Trophoblast cell (in vitro differentiated cells and primary cell): ENCODE results near the gene BCHE.
A peak's percentile ranks its signal among the peaks of the same experiment; 100 is the strongest.

Source experiments
- DNase-seq, 2 donors: peaks; one replicate each; pipeline ENCODE4 v3.0.0-alpha.2; 2016
- H2AFZ ChIP-seq: 2 replicates; pipeline ENCODE4 v1.6.1; 2013; ENCODE audit warnings: low read length, moderate library complexity, mild to moderate bottlenecking; ENCODE audit not compliant: insufficient read depth, poor library complexity
- H2AK5ac ChIP-seq: 2 replicates; pipeline ENCODE4 v1.6.1; 2013; ENCODE audit warnings: mild to moderate bottlenecking, low read length
- H2BK120ac ChIP-seq: 2 replicates; pipeline ENCODE4 v1.6.1; 2013; ENCODE audit warnings: low read length, mild to moderate bottlenecking, moderate library complexity; ENCODE audit not compliant: insufficient read depth, poor library complexity
- H2BK12ac ChIP-seq: 2 replicates; pipeline ENCODE4 v1.6.1; 2013; ENCODE audit warnings: mild to moderate bottlenecking, low read length, moderate library complexity
- H2BK5ac ChIP-seq: 2 replicates; pipeline ENCODE4 v1.6.1; 2013; ENCODE audit warnings: low read length, low read depth, moderate library complexity, mild to moderate bottlenecking; ENCODE audit not compliant: poor library complexity
- H3K14ac ChIP-seq: 2 replicates; pipeline ENCODE4 v1.6.1; 2013; ENCODE audit warnings: mild to moderate bottlenecking, low read length
- H3K18ac ChIP-seq: 2 replicates; pipeline ENCODE4 v1.6.1; 2013; ENCODE audit warnings: mild to moderate bottlenecking, low read length
- H3K23ac ChIP-seq: 2 replicates; pipeline ENCODE4 v1.6.1; 2013; ENCODE audit warnings: low read length
- H3K27ac ChIP-seq: 2 replicates; pipeline ENCODE4 v1.5.1; 2013; ENCODE audit warnings: low read depth, mild to moderate bottlenecking, inconsistent platforms, low read length, moderate library complexity
- H3K27me3 ChIP-seq: 2 replicates; pipeline ENCODE4 v1.6.1; 2013; ENCODE audit warnings: inconsistent platforms, mild to moderate bottlenecking, low read length, moderate library complexity; ENCODE audit not compliant: insufficient read depth
- H3K36me3 ChIP-seq, 2 experiments: 1 replicate in 1 of 2; 2 replicates in 1 of 2; pipeline ENCODE4 v1.6.1; 2013; ENCODE audit warnings: low read length in 2 of 2, mild to moderate bottlenecking in 2 of 2, moderate library complexity in 1 of 2; ENCODE audit not compliant: insufficient read depth in 2 of 2, control insufficient read depth in 1 of 2
- H3K4ac ChIP-seq: 2 replicates; pipeline ENCODE4 v1.6.1; 2013; ENCODE audit warnings: low read depth, mild to moderate bottlenecking, low read length, moderate library complexity
- H3K4me1 ChIP-seq, 2 experiments: 1 replicate in 1 of 2; 2 replicates in 1 of 2; pipeline ENCODE4 v1.6.1; 2013; ENCODE audit warnings: low read length in 2 of 2, mild to moderate bottlenecking in 2 of 2, moderate library complexity in 1 of 2; ENCODE audit not compliant: insufficient read depth in 2 of 2, control insufficient read depth in 1 of 2
- H3K4me2 ChIP-seq: 2 replicates; pipeline ENCODE4 v1.6.1; 2013; ENCODE audit warnings: inconsistent platforms, mild to moderate bottlenecking, low read length, moderate library complexity
- H3K4me3 ChIP-seq: 2 replicates; pipeline ENCODE4 v1.5.1; 2013; ENCODE audit warnings: mild to moderate bottlenecking, low read depth, low read length, inconsistent platforms
- H3K79me1 ChIP-seq: one replicate; pipeline ENCODE4 v1.6.1; 2013; ENCODE audit warnings: low read length
- H3K79me2 ChIP-seq: 2 replicates; pipeline ENCODE4 v1.6.1; 2013; ENCODE audit warnings: low read length, mild to moderate bottlenecking; ENCODE audit not compliant: control insufficient read depth, insufficient read depth, poor library complexity
- H3K9ac ChIP-seq: 2 replicates; pipeline ENCODE4 v1.6.1; 2013; ENCODE audit warnings: mild to moderate bottlenecking, low read length
- H3K9me3 ChIP-seq: 2 replicates; pipeline ENCODE4 v1.6.1; 2013; ENCODE audit warnings: low read depth, mild to moderate bottlenecking, control low read depth, inconsistent platforms, low read length; ENCODE audit not compliant: insufficient read depth
- H4K12ac ChIP-seq: 2 replicates; pipeline ENCODE4 v1.6.1; 2013; ENCODE audit warnings: low read depth, mild to moderate bottlenecking, low read length, moderate library complexity
- H4K8ac ChIP-seq: 2 replicates; pipeline ENCODE4 v1.6.1; 2013; ENCODE audit warnings: low read depth, mild to moderate bottlenecking, low read length, moderate library complexity
- H4K91ac ChIP-seq: one replicate; pipeline ENCODE4 v1.6.1; 2013; ENCODE audit warnings: low read depth, mild to moderate bottlenecking, low read length, moderate library complexity
- WGBS: extraction: QIAGEN DNeasy Blood & Tissue Kit; methylation state at CpG from one replicate; pipeline ENCODE4 v1.1.7; 2013; ENCODE audit warnings: missing lambda C conversion rate; ENCODE audit not compliant: insufficient read length, insufficient coverage; ENCODE audit errors: extremely low coverage; 5-methylcytosine and 5-hydroxymethylcytosine counted together

The BCHE gene

GRCh38 chr3:165859061-165859460, 21.8 kb upstream of the BCHE start:
- no peak overlapping the region for H3K27ac ChIP-seq
- no peaks in the 10 kb centered on the region for H3K36me3 ChIP-seq
- H4K8ac ChIP-seq, result no peak overlapping the region
- no peaks in the 10 kb centered on the region for H3K27me3 ChIP-seq
- H2BK120ac ChIP-seq, result no peak overlapping the region
- no peak overlapping the region for H2BK12ac ChIP-seq
- H3K9ac ChIP-seq, result no peak overlapping the region
- H3K9me3 ChIP-seq, result no peaks in the 10 kb centered on the region
- H3K18ac ChIP-seq, result no peak overlapping the region
- H4K12ac ChIP-seq, result no peak overlapping the region
- no peak for DNase-seq
- H3K79me2 ChIP-seq, result no peaks in the 10 kb centered on the region
- no peak overlapping the region for H2BK5ac ChIP-seq
- no peak overlapping the region for H3K23ac ChIP-seq
- H3K4ac ChIP-seq, result no peak overlapping the region
- H3K79me1 ChIP-seq, result no peaks in the 10 kb centered on the region
- H2AFZ ChIP-seq, result no peak overlapping the region
- H3K14ac ChIP-seq, result no peak overlapping the region
- no peak overlapping the region for H2AK5ac ChIP-seq
- no peak overlapping the region for H4K91ac ChIP-seq
- H3K4me1 ChIP-seq, result no peaks in the 10 kb centered on the region
- no peak overlapping the region for H3K4me3 ChIP-seq
- no peak overlapping the region for H3K4me2 ChIP-seq
- no CpG with 5 or more reads among the region's 1 CpG for WGBS

GRCh38 chr3:165855581-165855980, 18.4 kb upstream of the BCHE start:
- peak in 1 of 2 donors; percentile 6 for DNase-seq
- H2AK5ac ChIP-seq, result no peak overlapping the region
- no peaks in the 10 kb centered on the region for H3K79me2 ChIP-seq
- no peak overlapping the region for H4K8ac ChIP-seq
- H3K27me3 ChIP-seq, result no peaks in the 10 kb centered on the region
- H3K9ac ChIP-seq, result no peak overlapping the region
- H4K91ac ChIP-seq, result no peak overlapping the region
- no peak overlapping the region for H2BK5ac ChIP-seq
- H2BK120ac ChIP-seq, result no peak overlapping the region
- no peak overlapping the region for H2BK12ac ChIP-seq
- H3K79me1 ChIP-seq, result no peaks in the 10 kb centered on the region
- no peak overlapping the region for H2AFZ ChIP-seq
- no peak overlapping the region for H4K12ac ChIP-seq
- no peaks in the 10 kb centered on the region for H3K4me1 ChIP-seq
- no peak overlapping the region for H3K14ac ChIP-seq
- no peak overlapping the region for H3K23ac ChIP-seq
- no peak overlapping the region for H3K4me2 ChIP-seq
- H3K4me3 ChIP-seq, result no peak overlapping the region
- H3K18ac ChIP-seq, result no peak overlapping the region
- no peaks in the 10 kb centered on the region for H3K36me3 ChIP-seq
- no peaks in the 10 kb centered on the region for H3K9me3 ChIP-seq
- H3K4ac ChIP-seq, result no peak overlapping the region
- H3K27ac ChIP-seq, result no peak overlapping the region

- Histone ChIP-seq H2BK12ac (no peak overlapping the region), H2AFZ (no peak overlapping the region), H3K36me3 (no peaks in the 10 kb centered on the region), H2BK5ac (no peak overlapping the region), H3K9me3 (no peaks in the 10 kb centered on the region), H3K27ac (no peak overlapping the region), H3K4ac (no peak overlapping the region), H3K4me3 (no peak overlapping the region), H3K9ac (no peak overlapping the region), H3K79me1 (no peaks in the 10 kb centered on the region), H2AK5ac (no peak overlapping the region), H4K12ac (no peak overlapping the region), H3K18ac (no peak overlapping the region), H3K79me2 (no peaks in the 10 kb centered on the region), H4K91ac (no peak overlapping the region), H3K23ac (no peak overlapping the region), H2BK120ac (no peak overlapping the region), H3K4me1 (no peaks in the 10 kb centered on the region), H3K14ac (no peak overlapping the region), H3K4me2 (no peak overlapping the region), H3K27me3 (no peaks in the 10 kb centered on the region), H4K8ac (no peak overlapping the region)
- WGBS, result no CpG with 5 or more reads among the region's 1 CpG
- DNase-seq, result peak in 1 of 2 donors; percentile 60
Measured at GRCh38 chr3:165854696-165855095, 17.5 kb upstream of the BCHE start.

- Histone ChIP-seq H4K8ac (no peak overlapping the region), H3K79me1 (no peaks in the 10 kb centered on the region), H3K4me3 (no peak overlapping the region), H2BK5ac (no peak overlapping the region), H3K18ac (no peak overlapping the region), H3K79me2 (no peaks in the 10 kb centered on the region), H2AK5ac (no peak overlapping the region), H3K9me3 (no peaks in the 10 kb centered on the region), H3K4ac (no peak overlapping the region), H2AFZ (no peak overlapping the region), H3K27me3 (no peaks in the 10 kb centered on the region), H2BK120ac (no peak overlapping the region), H3K4me2 (no peak overlapping the region), H3K14ac (no peak overlapping the region), H3K4me1 (no peaks in the 10 kb centered on the region), H4K12ac (no peak overlapping the region), H3K27ac (no peak overlapping the region), H3K9ac (no peak overlapping the region), H3K23ac (no peak overlapping the region), H4K91ac (no peak overlapping the region), H3K36me3 (no peaks in the 10 kb centered on the region), H2BK12ac (no peak overlapping the region)
- DNase-seq, result peak in 1 of 2 donors; percentile 70
Measured at GRCh38 chr3:165852711-165853110, 15.5 kb upstream of the BCHE start.

- no peaks in the 10 kb centered on the region for H3K36me3 ChIP-seq
- H4K91ac ChIP-seq, result no peak overlapping the region
- no peak overlapping the region for H2BK5ac ChIP-seq
- no peak overlapping the region for H2AFZ ChIP-seq
- no peak overlapping the region for H3K14ac ChIP-seq
- no peak overlapping the region for H3K18ac ChIP-seq
- H2AK5ac ChIP-seq, result no peak overlapping the region
- H3K79me1 ChIP-seq, result no peaks in the 10 kb centered on the region
- WGBS, result no CpG with 5 or more reads among the region's 2 CpGs
- no peak overlapping the region for H2BK12ac ChIP-seq
- H3K4me1 ChIP-seq, result no peaks in the 10 kb centered on the region
- DNase-seq, result no peak
- no peak overlapping the region for H2BK120ac ChIP-seq
- H3K27ac ChIP-seq, result no peak overlapping the region
- H3K9ac ChIP-seq, result no peak overlapping the region
- H3K27me3 ChIP-seq, result no peaks in the 10 kb centered on the region
- no peak overlapping the region for H3K4me2 ChIP-seq
- H4K12ac ChIP-seq, result no peak overlapping the region
- H4K8ac ChIP-seq, result no peak overlapping the region
- H3K23ac ChIP-seq, result no peak overlapping the region
- H3K9me3 ChIP-seq, result no peaks in the 10 kb centered on the region
- no peaks in the 10 kb centered on the region for H3K79me2 ChIP-seq
- no peak overlapping the region for H3K4me3 ChIP-seq
- H3K4ac ChIP-seq, result no peak overlapping the region
Measured at GRCh38 chr3:165852191-165852590, 15.0 kb upstream of the BCHE start.
